Measurements from ENCODE around the gene HSD17B8.

HSD17B8 gene

DNA sequence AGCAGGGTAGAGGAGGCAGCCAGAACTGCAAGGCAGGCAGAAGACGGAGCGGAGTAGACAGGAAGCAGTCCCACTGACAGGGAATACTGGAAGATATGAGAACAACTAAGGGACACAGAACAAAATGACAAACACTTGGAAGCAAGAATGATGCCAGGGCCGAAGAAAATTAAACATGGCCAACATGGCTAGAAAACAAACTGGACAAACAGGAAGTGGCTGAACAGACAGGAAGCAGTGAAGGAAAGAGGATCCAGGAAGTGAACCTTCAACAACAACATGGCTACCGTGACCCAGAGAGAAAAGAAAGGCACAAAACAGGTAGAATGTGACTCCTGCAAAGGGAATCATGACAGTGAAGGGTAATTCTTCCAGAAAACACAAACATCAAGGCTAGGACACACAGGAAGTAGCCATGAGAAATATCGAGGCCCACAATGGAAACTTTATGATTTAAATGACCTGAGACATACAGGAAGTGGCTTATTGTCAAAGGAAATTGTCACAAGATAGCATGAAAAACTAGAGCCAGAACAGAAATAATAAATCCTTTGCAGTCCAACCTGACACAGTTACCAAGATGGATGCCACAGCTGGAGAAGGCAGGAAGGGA, 21.3 kb upstream of the HSD17B8 start:
- TF ChIP-seq, protein P1, sequence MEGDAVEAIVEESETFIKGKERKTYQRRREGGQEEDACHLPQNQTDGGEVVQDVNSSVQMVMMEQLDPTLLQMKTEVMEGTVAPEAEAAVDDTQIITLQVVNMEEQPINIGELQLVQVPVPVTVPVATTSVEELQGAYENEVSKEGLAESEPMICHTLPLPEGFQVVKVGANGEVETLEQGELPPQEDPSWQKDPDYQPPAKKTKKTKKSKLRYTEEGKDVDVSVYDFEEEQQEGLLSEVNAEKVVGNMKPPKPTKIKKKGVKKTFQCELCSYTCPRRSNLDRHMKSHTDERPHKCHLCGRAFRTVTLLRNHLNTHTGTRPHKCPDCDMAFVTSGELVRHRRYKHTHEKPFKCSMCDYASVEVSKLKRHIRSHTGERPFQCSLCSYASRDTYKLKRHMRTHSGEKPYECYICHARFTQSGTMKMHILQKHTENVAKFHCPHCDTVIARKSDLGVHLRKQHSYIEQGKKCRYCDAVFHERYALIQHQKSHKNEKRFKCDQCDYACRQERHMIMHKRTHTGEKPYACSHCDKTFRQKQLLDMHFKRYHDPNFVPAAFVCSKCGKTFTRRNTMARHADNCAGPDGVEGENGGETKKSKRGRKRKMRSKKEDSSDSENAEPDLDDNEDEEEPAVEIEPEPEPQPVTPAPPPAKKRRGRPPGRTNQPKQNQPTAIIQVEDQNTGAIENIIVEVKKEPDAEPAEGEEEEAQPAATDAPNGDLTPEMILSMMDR (IDR thresholded peaks at IDR 0.05; ENCODE audit: control extremely low read depth, extremely low read depth, low read depth, missing control alignments): no peak
- ChIA-PET POLR2A (no interaction called here), CTCF (interaction anchor here (0.8 to 3.0 kb wide), 6 partner anchors 10 to 169 kb away, joined by 3 to 16 read pairs (median 3); no protein-coding TSS in a partner anchor)
- no peak for DNase-seq (ENCODE audit: extremely low spot score)

DNA sequence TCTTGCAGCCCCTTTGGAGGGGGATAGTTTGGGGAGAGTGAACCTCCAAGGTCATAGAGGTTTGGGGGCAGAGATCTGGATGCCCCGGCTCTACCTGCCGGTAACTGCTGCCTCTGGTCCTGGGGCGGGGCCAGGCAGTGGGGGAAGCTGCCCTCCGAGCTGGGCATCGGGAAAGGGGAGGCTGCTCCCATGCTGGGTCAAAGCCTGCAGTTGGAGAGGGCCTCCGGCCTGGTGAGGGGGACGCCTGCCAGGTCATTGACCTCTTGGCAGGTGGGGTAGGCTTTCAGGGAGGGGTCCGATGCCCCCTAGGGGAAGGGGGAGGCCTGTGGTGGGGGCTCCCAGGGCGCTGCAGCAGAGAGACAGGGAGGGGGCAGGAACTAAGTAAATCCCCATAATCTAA, 19.3 kb upstream of the HSD17B8 start:
- TF ChIP-seq, protein P1 (IDR thresholded peaks at IDR 0.05; ENCODE audit: control extremely low read depth, extremely low read depth, low read depth, missing control alignments): no peak
- POLR2A ChIA-PET: no interaction called here
- DNase-seq (ENCODE audit: extremely low spot score): no peak
- CTCF ChIA-PET: no interaction called here

DNA sequence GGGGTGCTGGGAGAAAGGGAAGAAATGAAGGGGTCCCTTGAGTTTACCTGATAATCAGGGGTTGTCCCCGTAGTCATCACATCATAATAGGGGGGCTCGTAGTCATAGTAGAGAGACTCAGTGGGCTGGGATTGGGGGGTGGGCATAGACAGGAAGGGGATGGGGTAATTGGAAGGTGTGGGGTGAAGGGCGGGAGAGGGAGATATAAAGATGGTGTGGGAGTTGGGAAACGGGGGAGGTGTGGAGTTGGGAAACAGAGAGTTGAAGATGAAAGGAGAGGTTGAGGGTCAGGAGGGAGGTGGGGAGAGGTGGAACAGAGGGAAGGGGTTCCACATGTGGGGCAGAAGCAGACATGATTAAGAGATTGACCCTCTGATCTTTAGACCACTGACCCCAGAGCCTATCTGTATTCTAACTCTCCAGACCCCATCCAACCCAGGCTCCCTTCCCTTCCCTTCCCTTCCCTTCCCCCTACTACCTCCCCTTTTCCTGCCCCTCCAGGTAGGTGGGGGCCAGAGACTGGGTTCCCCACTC, 18.7 kb upstream of the HSD17B8 start:
- ChIA-PET POLR2A (no interaction called here), CTCF (interaction anchor here (1.2 kb wide), 1 partner anchor 12 kb away, joined by 6 read pairs; no protein-coding TSS in a partner anchor)
- DNase-seq (ENCODE audit: extremely low spot score): no peak
- TF ChIP-seq, protein P1 (IDR thresholded peaks at IDR 0.05; ENCODE audit: control extremely low read depth, extremely low read depth, low read depth, missing control alignments): no peak

DNA sequence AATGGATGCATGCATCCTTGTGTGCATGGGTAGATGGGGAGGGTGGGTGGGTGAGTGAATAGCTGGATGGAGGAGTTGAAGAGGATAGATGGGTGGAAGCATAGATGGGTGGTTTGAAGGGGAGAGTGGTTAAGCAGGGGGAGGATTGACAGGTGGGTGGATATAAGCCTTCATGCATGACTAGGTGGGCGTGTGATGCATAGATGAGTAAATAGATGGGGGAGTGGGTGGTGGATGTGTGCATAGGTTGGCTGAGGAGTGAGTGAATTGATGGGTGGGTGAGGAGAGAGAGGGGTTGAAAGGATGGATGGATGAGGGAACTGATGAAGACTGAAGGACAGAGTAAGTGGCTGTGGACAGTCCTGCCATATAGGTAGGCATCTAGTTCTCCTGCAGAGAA, 16.6 kb upstream of the HSD17B8 start:
- DNase-seq (ENCODE audit: extremely low spot score): no peak
- TF ChIP-seq, protein P1 (IDR thresholded peaks at IDR 0.05; ENCODE audit: control extremely low read depth, extremely low read depth, low read depth, missing control alignments): no peak
- ChIA-PET CTCF (no interaction called here), POLR2A (no interaction called here)

DNA sequence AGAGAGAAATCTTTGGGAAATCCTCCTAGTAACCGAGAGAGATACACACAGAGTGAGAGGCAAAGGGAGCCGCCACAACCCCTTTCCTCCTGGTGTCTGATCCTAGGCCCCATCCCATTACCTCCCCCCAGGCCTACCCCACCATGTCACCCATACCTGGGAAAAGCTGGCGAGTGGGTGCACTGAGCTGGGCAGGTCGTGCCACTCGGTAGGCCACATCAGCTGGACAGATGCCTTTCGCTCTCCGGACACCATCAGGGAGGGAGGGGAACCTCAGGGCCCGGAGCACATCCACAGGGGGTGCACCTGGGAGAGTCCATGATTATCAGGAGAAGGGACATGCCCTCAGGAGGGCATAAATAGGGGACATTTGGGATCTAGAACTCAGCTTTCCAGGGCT, 15.3 kb upstream of the HSD17B8 start:
- POLR2A ChIA-PET: no interaction called here
- no peak for DNase-seq (ENCODE audit: extremely low spot score)
- TF ChIP-seq, protein P1 (IDR thresholded peaks at IDR 0.05; ENCODE audit: control extremely low read depth, extremely low read depth, low read depth, missing control alignments): no peak
- CTCF ChIA-PET: interaction anchor here (1.1 to 2.1 kb wide), 4 partner anchors 8 to 67 kb away, joined by 3 to 8 read pairs (median 6); no protein-coding TSS in a partner anchor

DNA sequence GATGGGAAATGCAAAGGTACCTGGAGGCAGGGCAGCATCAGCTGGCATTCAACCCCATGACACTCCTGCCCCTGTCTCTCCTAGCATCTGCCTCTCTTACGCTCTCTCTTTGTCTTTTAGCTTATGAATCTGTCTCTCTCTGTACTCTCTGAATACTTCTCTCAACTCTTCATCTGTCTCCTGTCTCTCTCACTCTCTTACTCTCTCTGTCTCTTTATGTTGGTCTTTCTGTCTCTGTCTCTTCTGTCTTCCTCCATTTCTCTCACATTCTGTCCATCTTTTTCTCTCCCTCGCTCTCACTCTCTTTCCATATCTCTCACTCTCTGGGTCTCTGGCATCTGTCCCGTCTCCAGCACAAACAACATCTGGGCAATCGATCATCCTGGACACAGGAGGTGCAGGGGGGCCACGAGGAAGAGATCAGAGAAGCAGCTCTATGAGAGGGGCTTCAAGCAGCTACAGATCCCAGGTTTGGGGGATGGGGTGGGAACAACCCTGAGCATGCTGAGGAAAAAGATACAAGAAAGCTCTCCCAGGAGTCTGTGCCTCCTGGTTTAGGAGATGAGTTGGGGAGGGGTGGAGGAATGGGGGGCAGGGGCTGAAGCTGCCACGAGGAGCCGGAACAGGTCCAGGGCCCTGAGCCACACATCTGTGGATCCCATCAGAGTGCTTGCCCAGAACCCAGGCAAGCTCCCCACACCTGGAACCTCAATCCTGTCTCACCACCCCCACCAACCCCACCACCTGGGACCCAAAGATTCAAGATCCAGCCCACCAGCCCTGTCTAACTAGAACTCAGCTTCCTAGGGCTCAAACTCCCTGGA, 14.6 kb upstream of the HSD17B8 start:
- POLR2A ChIA-PET: no interaction called here
- TF ChIP-seq, protein P1 (IDR thresholded peaks at IDR 0.05; ENCODE audit: control extremely low read depth, extremely low read depth, low read depth, missing control alignments): no peak
- CTCF ChIA-PET: interaction anchor here (1.1 to 2.1 kb wide), 5 partner anchors 8 to 68 kb away, joined by 3 to 8 read pairs (median 5); no protein-coding TSS in a partner anchor
- no peak for DNase-seq (ENCODE audit: extremely low spot score)
